Activated B cell treated with CpG ODN at 0.5 μM for 24 hours (primary cell): Measurements from ENCODE around the gene CLCN7. TPM values are rescaled to one million over a fixed set of nuclear protein-coding genes. Genes with fewer than 3 reads are reported as not detected.

Source experiments
- ATAC-seq: fragments of 200-7000 bp; cut with Tn5 transposase; one replicate; pipeline ENCODE4 v1.10.0; 2021; ENCODE audit warnings: low read depth, mild to moderate bottlenecking, moderate library complexity
- CTCF ChIA-PET: fragments of 350-600 bp; sonication (Branson Sonifier 250); formaldehyde crosslinking; loops from one replicate; lab custom pipeline; 2021; ENCODE audit warnings: antibody characterized with exemption; lab: Charles Lee
- POLR2A ChIA-PET: fragments of 350-600 bp; sonication (Branson Sonifier 250); formaldehyde crosslinking; loops from one replicate; lab custom pipeline; 2021; ENCODE audit warnings: antibody characterized with exemption; lab: Charles Lee
- DNase-seq: peaks from one replicate; pipeline ENCODE4 v3.0.0; 2022
- H3K27ac Mint-ChIP-seq: one replicate; pipeline ENCODE4 v1.8.0; 2020; ENCODE audit warnings: mixed read lengths
- H3K27me3 Mint-ChIP-seq: one replicate; pipeline ENCODE4 v1.8.0; 2021; ENCODE audit warnings: mixed read lengths
- H3K36me3 Mint-ChIP-seq: one replicate; pipeline ENCODE4 v1.8.0; 2021; ENCODE audit warnings: low read depth, mixed read lengths
- H3K4me1 Mint-ChIP-seq: one replicate; pipeline ENCODE4 v1.8.0; 2021; ENCODE audit warnings: mixed read lengths
- H3K4me3 Mint-ChIP-seq: one replicate; pipeline ENCODE4 v1.8.0; 2020; ENCODE audit warnings: mild to moderate bottlenecking, mixed read lengths
- H3K9me3 Mint-ChIP-seq: one replicate; pipeline ENCODE4 v1.8.0; 2020; ENCODE audit warnings: mixed read lengths
- intact Hi-C: fragments of 100-400 bp; cut with micrococcal nuclease; formaldehyde crosslinking; loops from one replicate; pipeline ENCODE4 v1.15.1; 2024
- total RNA-seq: library from RNA; stranded (reverse); gene quantifications from 2 replicates; pipeline ENCODE4 v1.2.3, GENCODE V29; 2022
- TF ChIP-seq, protein P1 (sequence below): fragments of 200-600 bp; IDR thresholded peaks from one replicate; pipeline ENCODE4 v1.8.0; 2022; ENCODE audit warnings: antibody characterized with exemption, mild to moderate bottlenecking

CLCN7 gene
- total RNA-seq, 1 donor from 2014 or later, result 144 TPM

DNA sequence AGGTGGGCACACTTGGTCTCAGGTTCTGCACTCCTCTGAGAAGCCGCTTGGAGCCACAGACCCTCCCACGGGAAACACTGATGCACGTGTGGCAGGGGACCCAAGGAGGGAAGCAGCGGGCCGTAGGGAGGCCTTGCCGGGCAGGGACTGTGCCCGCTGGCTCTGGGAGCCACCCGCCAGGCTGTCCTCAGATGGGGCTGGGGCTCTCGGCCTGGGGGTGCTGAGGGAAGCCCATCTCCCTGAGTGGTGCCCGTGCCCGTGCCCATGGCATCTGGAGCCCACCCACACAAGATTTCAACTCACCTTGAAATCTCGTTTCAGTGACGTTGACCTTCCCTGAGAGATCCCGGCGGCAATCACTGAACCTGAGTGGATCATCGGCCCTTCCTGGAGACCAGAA, 17.9 kb downstream of the CLCN7 start:
- Mint-ChIP-seq H3K27me3 (no peaks in the 10 kb centered on the region), H3K9me3 (no peaks in the 10 kb centered on the region), H3K27ac (no peak overlapping the region), H3K36me3 (peaks cover 53% of the 10 kb centered on the region), H3K4me1 (peaks cover 26% of the 10 kb centered on the region), H3K4me3 (no peak overlapping the region)
- intact Hi-C loops, result loop anchor here (10.0 kb wide), 1 partner anchor 158 kb away; the partner anchor contains the start of genes CRAMP1 and IFT140
- ChIA-PET CTCF (no interaction called here), POLR2A (no interaction called here)
- TF ChIP-seq, protein P1, sequence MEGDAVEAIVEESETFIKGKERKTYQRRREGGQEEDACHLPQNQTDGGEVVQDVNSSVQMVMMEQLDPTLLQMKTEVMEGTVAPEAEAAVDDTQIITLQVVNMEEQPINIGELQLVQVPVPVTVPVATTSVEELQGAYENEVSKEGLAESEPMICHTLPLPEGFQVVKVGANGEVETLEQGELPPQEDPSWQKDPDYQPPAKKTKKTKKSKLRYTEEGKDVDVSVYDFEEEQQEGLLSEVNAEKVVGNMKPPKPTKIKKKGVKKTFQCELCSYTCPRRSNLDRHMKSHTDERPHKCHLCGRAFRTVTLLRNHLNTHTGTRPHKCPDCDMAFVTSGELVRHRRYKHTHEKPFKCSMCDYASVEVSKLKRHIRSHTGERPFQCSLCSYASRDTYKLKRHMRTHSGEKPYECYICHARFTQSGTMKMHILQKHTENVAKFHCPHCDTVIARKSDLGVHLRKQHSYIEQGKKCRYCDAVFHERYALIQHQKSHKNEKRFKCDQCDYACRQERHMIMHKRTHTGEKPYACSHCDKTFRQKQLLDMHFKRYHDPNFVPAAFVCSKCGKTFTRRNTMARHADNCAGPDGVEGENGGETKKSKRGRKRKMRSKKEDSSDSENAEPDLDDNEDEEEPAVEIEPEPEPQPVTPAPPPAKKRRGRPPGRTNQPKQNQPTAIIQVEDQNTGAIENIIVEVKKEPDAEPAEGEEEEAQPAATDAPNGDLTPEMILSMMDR, result no peak
- DNase-seq, result no peak
- no peak for ATAC-seq

DNA sequence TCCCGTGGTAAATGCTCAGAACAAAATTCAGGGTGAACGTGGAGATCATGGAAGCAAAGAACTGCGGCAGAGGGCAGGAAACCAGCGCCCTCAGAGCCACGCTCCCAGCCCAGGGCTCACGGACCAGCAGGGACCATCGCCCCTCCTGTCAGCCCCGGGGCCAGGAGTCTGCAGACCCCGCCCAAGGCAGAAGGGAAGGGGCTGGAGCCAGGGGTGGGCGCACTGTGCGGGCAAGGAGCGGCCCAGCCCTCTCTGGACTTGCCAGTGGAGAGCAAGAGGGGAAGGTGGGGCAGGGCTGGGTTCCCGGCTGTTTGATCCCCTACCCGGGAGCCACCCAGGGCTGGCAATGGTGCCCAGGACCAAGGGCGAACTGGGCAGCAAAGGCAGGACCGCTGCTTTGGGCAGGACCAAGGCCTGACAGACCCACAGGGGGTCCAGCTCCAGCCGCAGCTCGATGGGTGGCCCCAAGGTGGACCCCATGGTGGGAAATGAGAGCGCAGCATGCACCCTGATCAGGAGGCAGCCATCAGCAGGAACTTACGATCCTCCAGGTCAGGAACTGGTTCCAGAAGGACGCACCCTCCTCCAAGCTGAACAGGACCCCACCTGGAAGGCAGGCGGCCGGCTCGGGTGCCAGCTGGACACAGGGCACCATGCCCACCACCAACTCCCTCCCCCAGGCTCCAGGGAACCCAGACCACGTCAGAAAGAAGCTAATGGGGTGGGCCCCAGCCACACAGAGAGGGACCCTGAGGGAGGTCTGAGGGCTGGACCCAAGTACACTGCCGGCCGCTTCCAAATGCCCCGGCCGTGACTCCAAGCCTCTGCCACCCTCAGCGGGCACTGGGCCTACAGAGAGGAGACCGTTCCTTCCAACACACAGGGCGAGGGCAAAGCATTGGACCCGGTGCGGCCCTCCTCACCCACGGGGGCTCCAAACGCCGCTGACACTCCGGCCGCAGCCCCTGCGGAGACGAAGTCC, 19.3 kb downstream of the CLCN7 start:
- CTCF ChIA-PET, result no interaction called here
- Mint-ChIP-seq H3K36me3 (peaks cover 50% of the 10 kb centered on the region), H3K27ac (no peak overlapping the region), H3K4me3 (no peak overlapping the region), H3K9me3 (no peaks in the 10 kb centered on the region), H3K27me3 (no peaks in the 10 kb centered on the region), H3K4me1 (peaks cover 26% of the 10 kb centered on the region)
- intact Hi-C loops, result loop anchor here (10.0 kb wide), 1 partner anchor 159 kb away; the partner anchor contains the start of genes CRAMP1 and IFT140
- TF ChIP-seq, protein P1, result no peak
- ATAC-seq, result no peak
- POLR2A ChIA-PET, result interaction anchor here (1.0 kb wide), 1 partner anchor 9 kb away, joined by 3 read pairs; no protein-coding TSS in a partner anchor
- no peak for DNase-seq

DNA sequence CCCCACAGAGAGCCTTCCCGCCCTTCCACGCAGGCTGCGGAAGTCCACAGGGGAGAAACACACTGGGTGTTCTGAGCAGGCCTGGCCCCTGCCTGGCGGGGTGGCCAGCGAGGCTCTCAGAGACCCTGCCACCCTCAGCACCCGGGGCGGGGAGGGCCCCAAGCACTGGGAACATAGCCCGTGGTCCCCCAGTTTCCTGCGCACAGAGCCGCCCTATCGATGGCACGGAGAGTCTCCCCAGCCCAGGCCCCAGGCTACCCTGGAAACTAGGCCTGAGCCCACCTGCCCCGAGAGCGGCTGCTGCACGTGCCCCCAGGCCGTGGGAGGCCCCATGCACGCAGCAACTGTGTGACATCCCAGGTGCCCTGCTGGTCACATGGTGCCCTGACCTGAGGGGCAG, 20.3 kb downstream of the CLCN7 start:
- Mint-ChIP-seq H3K27ac (no peak overlapping the region), H3K4me1 (peaks cover 19% of the 10 kb centered on the region), H3K36me3 (peaks cover 53% of the 10 kb centered on the region), H3K4me3 (no peak overlapping the region), H3K9me3 (no peaks in the 10 kb centered on the region), H3K27me3 (no peaks in the 10 kb centered on the region)
- CTCF ChIA-PET, result no interaction called here
- DNase-seq (no peak), ATAC-seq (no peak)
- intact Hi-C loops, result loop anchor here (10.0 kb wide), 1 partner anchor 160 kb away; the partner anchor contains the start of genes CRAMP1 and IFT140
- POLR2A ChIA-PET, result no interaction called here
- TF ChIP-seq, protein P1, result no peak

DNA sequence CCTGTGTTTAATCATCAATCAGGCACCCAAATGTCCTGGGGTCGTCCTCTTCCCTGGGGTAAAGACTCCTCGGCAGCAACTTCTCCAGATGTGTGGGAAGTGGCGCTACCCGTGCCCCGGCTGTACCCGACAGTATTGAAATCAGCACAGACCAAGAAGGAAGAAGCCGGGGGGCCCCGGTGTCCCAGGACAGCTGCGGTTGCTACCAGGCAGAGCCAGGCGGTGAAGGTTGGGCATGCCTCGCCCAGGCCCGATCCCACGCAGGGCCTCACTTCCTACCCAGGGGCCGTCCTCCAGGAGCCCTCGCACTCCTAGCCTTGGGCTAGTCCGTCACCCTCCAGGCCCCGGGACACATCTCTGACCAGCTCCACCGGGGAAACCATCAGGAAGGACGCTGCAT, 21.5 kb downstream of the CLCN7 start:
- H3K36me3 Mint-ChIP-seq, result peaks cover 59% of the 10 kb centered on the region
- intact Hi-C loops, result loop anchor here (10.0 kb wide), 1 partner anchor 161 kb away; the partner anchor contains the start of genes CRAMP1 and IFT140

More for the DNA sequence above, 21.5 kb downstream of the CLCN7 start:
- ChIA-PET POLR2A (no interaction called here), CTCF (no interaction called here)
- Mint-ChIP-seq H3K27ac (no peak overlapping the region), H3K4me1 (peaks cover 9% of the 10 kb centered on the region), H3K27me3 (no peaks in the 10 kb centered on the region), H3K9me3 (no peaks in the 10 kb centered on the region), H3K4me3 (no peak overlapping the region)
- ATAC-seq, result no peak
- TF ChIP-seq, protein P1, result no peak
- DNase-seq, result no peak
